Smooth muscle cell of the brain vasculature (primary cell): ENCODE results near the gene CDC20B.
"Not testable (repeated sequence)": the region's sequence is repeated elsewhere in the genome, so short reads cannot be mapped to it uniquely, and the experiment has no call there.

Source experiments
- DNase-seq: peaks from one replicate; pipeline ENCODE4 v3.0.0-alpha.2; 2012; ENCODE audit warnings: low read depth, low spot score

CDC20B gene

GRCh38 chr5:55104036-55104772 is 68.8 kb downstream of the CDC20B start:
- no peak for DNase-seq

- DNase-seq = no peak
These were observed 70.6 kb downstream of the CDC20B start, which contains the start of gene GZMA for GRCh38 chr5:55102348-55102747. TSS of gene GZMA (plus strand) at chr5:55102646. CDS start at chr5:55102683, 37 bp downstream.

DNA sequence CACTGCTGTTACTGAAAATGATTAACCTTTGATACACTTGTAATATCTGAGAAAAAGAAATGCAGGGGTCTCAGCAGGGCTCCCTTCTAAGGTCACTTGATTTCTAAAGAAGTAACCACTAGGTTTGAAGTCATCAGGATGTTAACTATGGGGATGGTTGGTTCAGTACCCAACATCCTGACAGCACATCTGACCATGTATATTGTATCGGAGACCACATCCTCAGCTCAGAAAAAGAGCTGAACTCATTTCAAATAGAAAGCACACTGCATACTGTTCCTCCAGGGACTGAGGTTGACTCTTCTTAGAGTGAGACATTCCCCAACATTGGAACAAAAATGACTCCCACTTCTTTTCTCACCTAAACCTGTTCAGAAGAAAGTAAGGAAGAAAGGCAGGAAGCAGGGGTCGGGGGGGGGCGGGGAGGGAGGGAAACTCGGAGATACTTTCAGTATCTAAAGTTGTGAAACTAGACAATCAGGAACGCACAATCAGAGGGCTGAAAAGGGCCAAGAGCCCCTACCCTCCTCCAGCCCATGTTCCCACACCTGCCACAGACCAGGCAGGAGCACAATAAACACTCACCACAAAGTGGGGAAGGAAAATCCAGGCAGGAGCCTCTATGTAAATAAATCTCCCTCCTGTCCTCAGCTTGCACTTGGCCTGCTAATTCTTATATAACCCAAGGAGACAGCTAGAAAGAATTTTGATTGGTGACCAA is 71.3 kb downstream of the CDC20B start:
- no peak for DNase-seq

- DNase-seq = not testable (repeated sequence)
These were observed 71.8 kb downstream of the CDC20B start for GRCh38 chr5:55101148-55101547.

DNA sequence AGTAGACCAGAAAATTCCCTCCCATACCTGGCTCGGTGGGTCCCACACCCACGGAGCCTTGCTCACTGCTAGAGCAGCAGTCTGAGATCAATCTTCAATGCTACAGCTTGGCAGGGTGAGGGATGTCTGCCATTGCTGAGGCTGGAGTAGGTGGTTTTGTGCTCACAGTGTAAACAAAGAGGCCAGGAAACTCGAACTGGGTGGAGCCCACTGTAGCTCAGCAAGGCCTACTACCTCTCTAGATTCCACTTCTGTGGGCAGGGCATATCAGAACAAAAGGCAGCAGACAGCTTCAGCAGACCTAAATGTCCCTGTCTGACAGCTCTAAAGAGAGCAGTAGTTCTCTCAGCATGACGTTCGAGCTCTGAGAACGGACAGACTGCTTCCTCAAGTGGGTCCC is 76.1 kb downstream of the CDC20B start:
- no peak for DNase-seq

GRCh38 chr5:55096182-55096581 is 76.8 kb downstream of the CDC20B start:
- no peak for DNase-seq

DNA sequence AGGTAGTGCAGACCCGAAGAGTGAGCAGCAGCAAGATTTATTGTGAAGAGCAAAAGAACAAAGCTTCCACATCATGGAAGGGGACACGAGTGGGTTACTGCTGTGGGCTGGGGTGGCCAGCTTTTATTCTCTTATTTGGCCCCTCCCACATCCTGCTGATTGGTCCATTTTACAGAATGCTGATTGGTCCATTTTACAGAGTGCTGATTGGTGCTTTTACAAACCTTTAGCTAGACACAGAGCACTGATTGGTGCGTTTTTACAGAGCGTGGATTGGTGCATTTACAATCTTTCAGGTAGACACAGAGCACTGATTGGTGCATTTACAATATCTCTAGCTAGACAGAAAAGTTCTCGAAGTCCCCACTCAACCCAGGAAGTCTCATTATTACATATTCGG is 82.0 kb downstream of the CDC20B start:
- DNase-seq = not testable (repeated sequence)

- not testable (repeated sequence) for DNase-seq
These were observed 83.7 kb downstream of the CDC20B start for GRCh38 chr5:55089301-55089700.

- DNase-seq = no peak
These were observed 91.4 kb downstream of the CDC20B start for GRCh38 chr5:55081541-55081940.

GRCh38 chr5:55073211-55073610 is 99.8 kb downstream of the CDC20B start:
- no peak for DNase-seq

- no peak for DNase-seq
These were observed 100.3 kb downstream of the CDC20B start for GRCh38 chr5:55072666-55073065.

DNA sequence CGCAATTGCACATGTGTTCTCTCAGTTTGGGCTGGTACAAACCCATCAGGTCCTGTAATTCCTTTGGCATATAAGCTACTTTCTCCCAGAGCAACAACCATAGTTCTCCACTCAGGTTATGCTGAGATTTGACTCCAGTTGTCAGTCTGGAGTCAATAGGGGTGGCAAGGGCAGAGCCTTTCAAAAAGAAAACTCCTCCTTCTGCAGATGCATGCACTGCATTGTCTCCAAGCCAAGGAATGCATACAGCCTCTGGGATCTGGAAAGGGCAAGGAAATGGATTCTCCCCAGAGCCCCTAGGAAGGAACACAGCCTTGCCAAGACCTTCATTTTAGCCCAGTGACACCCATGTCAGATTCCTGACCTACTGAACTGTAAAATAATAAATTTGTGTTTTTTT is 101.6 kb downstream of the CDC20B start:
- no peak for DNase-seq

GRCh38 chr5:55070968-55071367 is 102.0 kb downstream of the CDC20B start:
- no peak for DNase-seq

- no peak for DNase-seq
These were observed 106.7 kb downstream of the CDC20B start for GRCh38 chr5:55066277-55066676.

DNA sequence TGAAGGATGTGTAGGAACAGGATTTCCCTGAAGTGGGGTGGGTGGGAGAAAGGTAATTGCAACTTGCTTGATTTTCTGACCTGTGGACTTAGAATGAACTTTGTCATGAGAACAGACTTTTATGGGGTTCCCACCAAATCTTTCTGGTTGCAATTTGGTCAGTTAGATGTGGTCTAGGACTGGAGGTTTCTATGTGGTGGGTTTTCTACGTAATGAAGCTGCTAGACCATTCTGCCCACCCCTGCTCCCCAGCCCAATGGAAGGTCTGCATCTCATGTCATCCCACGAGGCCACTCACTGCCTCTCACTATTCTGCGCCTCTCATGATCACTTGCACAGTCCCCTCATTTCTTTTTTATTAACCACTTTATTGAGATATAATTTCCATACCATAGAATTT is 108.5 kb downstream of the CDC20B start:
- no peak for DNase-seq

- no peak for DNase-seq
These were observed 109.1 kb downstream of the CDC20B start for GRCh38 chr5:55063899-55064298.

DNA sequence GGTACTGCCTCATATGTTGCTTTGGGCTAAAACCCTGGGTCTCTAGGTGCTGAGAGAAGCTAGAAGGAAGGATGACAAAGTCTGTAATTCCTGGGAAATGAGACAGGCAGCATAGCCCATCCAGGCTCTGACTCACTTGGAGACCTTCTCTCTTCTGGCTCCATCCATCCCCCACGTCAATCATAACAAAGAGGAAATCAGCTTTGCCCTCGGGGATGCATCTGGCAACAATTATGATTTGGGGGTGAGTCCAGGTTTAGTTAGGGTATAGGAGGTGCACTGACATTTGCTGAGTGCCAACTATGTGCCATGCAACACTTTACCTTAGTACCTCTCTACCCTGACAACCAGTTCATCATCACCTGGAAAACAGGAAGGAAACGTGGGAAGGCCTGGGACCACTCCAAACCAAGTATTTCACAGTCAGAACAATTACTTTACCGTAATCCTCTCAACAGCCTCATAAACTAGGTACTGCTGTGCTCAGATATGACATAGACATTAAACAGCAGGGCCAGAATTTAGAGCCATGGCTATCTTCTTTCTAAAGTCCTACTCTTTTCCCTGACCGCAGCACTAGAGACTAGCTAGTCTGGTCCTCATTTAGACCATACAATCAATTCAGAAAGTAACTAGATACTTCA is 109.6 kb downstream of the CDC20B start:
- DNase-seq = no peak
